ENCODE data around the gene BACH2.
"Not testable (repeated sequence)": the region's sequence is repeated elsewhere in the genome, so short reads cannot be mapped to it uniquely, and the experiment has no call there.

BACH2 gene

GRCh38 chr6:90118581-90118980, 178.1 kb downstream of the BACH2 start:
- DNase-seq, result no peak

DNA sequence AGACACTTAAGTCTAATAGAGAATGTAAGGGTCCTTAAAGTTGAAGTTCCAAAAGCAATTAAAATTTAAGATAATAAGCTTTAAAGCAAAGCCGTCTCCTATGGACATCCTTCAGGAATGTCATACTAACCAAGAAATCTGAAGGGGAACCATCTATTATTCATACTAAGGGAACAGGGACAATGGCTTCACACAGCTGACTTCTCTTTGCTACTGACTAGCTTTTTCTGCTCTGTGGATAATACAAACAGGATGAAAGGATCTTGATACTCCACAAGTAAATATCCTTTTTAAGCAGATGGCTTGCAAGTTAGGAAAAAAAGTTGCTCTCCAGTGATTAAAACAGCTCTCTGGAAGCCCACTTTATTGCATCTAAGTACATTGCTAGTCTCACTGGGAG, 178.6 kb downstream of the BACH2 start:
- no peak for DNase-seq

DNA sequence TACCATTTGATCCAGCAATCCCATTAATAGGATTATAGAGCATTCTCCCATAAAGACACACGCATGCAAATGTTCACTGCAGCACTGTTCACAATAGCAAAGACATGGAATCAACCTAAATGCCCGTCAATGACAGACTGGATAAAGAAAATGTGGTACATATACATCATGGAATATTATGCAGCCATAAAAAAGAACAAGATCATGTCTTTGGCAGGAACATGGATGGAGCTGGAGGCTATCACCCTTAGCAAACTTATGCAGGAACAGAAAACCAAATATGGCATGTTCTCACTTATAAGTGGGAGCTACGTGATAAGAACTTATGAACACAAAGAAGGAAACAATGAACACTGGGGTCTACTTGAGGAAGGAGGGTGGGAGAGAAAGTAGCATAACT, 180.5 kb downstream of the BACH2 start:
- not testable (repeated sequence) for DNase-seq

GRCh38 chr6:90113389-90113788, 183.3 kb downstream of the BACH2 start:
- no peak for DNase-seq

DNA sequence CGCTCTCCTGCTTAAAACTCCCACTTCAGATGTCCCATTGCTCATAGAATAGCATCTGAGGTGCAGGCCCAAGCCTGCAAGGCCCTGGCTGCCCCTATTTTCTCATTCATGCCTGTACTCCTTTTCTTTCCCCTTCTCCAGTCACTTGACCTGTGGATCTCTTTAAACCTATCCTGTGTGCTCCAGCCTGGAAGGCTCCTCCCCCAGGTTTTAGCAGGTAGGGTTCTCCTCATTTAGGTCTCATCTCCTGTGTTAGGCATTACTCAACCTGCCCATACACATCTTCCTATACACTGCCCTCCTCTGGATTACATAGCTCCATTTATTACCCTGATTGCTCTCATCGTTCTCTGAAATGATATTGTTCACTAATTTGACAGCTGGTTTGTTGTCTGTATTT, 185.3 kb downstream of the BACH2 start:
- DNase-seq, result no peak

GRCh38 chr6:90110971-90111370, 185.7 kb downstream of the BACH2 start:
- DNase-seq, result no peak

DNA sequence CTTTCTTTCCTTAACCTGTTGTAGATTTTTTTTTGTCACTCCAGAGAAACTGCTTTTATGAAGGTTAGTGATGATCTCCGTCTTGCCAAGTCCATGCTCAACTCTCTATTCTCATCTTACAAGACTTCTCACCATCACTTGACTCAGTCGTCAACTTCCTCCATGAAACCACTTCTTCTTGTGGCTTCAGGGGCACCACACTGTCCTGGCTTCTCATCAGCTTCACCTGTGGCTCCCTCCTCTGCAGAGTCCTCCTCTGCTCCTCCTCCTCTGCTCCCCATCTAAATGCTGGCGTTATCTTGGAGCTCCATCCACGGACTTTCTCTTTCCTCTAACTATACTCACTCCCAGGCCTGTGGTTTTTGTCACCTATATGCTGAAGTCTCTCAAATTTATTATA, 187.5 kb downstream of the BACH2 start:
- DNase-seq, result no peak

- DNase-seq, result no peak
Measured at GRCh38 chr6:90107771-90108282, 188.8 kb downstream of the BACH2 start.

DNA sequence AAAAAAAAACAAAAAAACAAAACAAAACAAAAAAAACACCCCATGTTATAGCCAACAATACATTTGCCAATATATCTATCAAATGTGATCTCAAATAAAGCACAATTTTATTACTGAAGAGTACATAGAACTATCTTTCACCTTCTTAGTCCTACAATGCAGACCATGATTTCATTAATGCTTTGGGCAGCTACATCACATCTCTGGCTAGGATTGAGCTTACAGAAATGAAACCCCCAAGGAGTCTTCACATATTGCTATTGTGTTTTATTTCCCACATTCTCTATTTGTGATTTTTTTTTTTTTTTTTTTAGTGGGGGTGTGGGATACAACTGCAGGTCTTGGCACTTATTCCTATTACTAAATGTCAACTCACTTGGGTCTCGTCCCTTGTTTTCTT, 189.3 kb downstream of the BACH2 start:
- no peak for DNase-seq

DNA sequence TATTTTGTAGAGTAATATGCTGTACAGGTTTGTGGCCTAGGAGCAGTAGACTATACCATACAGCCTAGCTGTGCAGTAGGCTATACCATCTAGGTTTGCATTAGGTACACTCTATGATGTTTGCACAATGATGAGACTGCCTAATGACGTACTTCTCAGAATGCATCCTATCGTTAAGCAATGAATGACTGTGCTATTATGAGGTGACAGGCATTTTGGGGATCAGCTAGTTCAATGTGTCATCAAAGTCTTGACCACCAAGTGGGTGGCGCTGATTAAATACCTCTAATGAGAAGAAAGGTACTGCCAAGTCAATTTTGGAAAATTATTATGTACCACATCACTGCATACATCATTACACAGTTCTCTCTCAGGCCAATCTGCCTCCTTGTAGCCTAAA, 190.2 kb downstream of the BACH2 start:
- no peak for DNase-seq

- DNase-seq, result no peak
Measured at GRCh38 chr6:90105506-90106170, 191.0 kb downstream of the BACH2 start.

GRCh38 chr6:90103056-90103800, 193.4 kb downstream of the BACH2 start:
- no peak for DNase-seq

DNA sequence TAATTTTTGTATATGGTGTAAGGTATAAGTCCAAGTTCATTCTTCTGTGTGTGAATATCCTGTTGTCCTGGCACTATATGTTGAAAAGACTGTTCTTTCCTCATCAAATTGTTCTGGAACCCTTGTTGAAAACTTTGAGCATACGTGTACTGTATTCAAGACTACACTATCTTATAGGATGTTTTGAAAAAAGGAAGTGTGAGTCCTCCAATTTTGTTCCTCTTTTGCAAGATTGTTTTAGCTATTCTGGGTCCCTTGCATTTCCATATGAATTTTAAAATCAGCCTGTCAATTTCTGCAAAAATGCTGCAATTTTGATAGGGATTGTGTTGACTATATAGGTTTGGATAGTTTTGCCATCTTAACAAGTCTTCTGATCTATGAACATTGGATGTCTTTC, 195.2 kb downstream of the BACH2 start:
- no peak for DNase-seq

DNA sequence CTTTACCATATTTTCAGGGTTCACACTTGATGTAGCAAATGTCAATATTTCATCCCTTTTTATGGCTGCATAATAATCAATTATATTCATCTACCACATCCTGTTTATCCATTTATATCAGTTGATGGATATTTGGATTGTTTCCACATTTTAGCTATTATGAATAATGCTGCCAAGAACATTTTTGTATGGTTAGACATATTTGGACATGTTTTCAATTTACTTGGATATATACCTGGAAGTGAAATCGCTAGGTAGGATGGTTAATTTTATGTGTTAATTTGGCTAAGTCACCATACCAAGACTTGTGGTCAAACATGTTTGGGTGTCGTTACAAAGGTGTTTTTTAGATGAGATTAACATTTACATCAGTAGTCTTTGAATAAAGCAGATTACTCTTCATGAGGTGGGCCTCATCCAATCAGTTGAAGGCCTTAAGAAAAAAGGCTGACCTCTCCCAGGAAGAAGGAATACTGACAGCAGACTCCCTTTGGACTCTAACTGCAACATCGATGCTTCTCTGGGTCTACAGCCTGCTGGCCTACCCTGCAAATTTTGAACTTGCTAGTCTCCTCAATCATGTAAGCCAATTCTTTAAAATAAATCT, 196.5 kb downstream of the BACH2 start:
- no peak for DNase-seq

- no peak for DNase-seq
Measured at GRCh38 chr6:90098627-90099026, 198.0 kb downstream of the BACH2 start.

- DNase-seq, result no peak
Measured at GRCh38 chr6:90098001-90098531, 198.6 kb downstream of the BACH2 start.

DNA sequence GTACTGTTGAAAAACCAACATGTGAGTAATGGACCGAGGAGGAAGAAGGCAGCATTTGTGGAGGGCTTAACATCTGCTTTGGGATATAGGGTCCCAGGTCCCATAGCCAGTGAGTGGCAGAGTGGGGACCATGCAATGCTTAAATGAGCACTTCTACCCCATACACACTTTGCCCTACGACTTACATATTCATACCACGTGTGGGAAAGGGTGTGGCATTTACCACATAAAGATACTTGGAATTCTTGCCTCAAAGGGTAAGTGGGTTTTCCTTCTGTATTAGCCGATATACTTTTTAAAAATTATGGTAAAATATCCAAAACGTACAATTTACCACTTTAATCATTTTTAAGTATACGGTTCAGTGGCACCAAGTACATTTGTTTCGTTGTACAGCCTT, 199.3 kb downstream of the BACH2 start:
- no peak for DNase-seq

DNA sequence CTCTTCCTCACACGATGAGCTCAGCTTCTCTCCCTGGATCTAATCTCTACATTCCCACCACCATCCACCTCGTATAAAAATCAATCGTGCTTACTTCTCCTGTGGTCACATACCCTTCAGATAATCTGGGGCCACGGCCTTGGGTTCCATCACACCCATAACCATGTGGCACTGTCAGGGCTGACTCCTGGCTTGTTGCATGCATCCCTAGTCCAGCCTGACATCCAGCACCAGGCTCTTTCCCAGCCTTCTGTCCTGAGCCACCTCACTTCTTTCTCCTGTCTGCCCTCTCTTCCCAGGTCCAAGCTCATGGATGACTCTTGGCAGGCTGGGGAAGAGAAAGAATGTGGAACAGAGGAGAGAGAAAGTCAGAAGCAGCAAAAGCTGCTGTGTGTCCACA, 199.8 kb downstream of the BACH2 start:
- DNase-seq, result no peak

GRCh38 chr6:90095788-90096187, 200.9 kb downstream of the BACH2 start:
- DNase-seq, result no peak

GRCh38 chr6:90095145-90095544, 201.5 kb downstream of the BACH2 start:
- DNase-seq, result no peak

- no peak for DNase-seq
Measured at GRCh38 chr6:90093558-90094073, 203.0 kb downstream of the BACH2 start.

- DNase-seq, result no peak
Measured at GRCh38 chr6:90090866-90091265, 205.8 kb downstream of the BACH2 start.

DNA sequence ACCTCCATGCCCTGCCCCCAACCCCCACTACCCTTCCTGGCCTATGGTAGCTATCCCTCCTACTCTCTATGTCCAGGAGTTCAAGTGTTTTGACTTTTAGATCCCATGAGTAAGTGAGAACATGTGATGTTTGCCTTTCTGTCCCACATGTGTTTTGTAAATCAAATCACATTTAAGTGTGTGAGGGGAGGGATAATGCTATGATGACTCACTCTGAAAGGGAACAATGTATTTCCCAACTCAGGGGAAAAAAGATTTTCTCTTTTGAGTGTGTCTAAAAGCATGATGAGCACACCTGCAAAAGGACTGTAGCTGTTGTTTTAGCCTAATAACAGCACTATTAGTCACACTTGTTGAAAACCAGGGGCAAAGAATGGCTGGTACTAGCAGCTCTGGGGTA, 208.6 kb downstream of the BACH2 start:
- DNase-seq, result no peak
